GM19397 (cell line): ENCODE results near the gene JMJD6.
"Not testable (repeated sequence)": the region's sequence is repeated elsewhere in the genome, so short reads cannot be mapped to it uniquely, and the experiment has no call there.

Experiments used
- ATAC-seq: cut with Tn5 transposase; IDR thresholded peaks from one replicate; pipeline ENCODE4 v1.9.1; 2021; ENCODE audit warnings: mild to moderate bottlenecking, moderate library complexity; ENCODE audit not compliant: unreplicated experiment

JMJD6 gene

DNA sequence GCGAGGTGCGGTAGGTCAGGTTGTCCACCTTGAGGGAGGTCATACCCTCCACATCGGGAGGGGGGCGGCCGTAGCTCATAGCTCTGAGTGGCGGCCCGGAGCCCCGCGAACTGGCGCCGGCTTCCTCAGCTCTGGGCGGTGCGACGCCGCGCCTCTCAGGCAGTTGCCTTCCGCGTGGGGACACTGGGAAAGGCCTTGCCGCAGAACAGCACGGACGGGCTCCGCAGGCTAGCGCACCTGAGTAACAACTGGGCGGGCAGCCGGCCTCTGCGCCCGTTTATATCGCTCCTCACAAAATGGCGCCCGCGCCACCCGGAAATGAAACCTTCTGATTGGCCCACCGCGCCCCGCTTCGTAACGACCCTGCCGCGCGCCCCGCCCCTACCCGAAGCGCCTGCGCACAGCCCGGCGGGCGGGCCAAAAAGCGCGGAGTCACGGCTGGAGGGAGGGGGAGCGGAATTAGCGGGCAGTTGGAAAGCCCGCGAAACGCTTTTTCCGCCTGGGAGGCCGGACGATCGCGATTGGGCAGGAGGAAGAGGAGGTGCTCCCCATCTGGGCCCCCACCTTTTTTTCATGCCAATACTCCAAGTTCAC, 10.8 kb upstream of the JMJD6 start, which contains the start of gene SRSF2:
TSS of gene SRSF2 (minus strand) at position 250 of the 594 bp plus-strand sequence. CDS start at position 79, 171 bp downstream.
- peak; percentile 62 for ATAC-seq

DNA sequence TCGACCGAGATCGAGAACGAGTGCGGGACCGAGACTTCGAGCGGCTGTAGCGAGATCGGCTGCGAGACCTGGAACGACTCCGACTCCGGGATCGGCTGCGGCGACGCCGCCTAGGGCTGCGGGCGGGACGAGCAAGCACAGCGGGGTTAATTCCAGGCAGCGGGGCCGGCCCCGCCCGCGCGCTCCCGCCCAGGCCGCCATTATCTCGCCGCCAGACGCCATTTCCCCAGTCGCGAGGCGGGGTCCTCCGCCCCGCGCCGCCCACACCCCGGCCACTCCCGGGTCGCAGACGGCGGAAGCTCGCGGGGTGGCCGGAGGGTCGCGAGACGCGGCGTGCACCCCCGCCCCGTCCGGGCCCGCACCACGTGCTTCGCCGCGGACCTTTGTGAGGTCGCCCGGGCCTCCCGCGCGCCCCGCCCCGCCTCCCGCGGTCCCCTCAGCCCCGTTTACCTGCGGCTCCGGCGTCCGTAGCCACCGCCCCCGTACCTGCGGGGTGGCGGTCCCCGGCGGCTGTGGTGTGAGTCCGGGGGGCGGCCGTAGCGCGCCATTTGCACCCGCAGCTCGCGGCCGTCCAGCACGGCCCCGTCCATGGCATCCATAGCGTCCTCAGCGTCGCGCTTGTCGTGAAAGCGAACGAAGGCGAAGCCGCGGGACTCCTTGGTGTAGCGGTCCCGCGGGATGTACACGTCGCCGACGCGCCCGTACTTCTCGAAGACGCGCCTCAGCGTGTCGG, 10.1 kb upstream of the JMJD6 start:
- ATAC-seq, result peak; percentile 18

DNA sequence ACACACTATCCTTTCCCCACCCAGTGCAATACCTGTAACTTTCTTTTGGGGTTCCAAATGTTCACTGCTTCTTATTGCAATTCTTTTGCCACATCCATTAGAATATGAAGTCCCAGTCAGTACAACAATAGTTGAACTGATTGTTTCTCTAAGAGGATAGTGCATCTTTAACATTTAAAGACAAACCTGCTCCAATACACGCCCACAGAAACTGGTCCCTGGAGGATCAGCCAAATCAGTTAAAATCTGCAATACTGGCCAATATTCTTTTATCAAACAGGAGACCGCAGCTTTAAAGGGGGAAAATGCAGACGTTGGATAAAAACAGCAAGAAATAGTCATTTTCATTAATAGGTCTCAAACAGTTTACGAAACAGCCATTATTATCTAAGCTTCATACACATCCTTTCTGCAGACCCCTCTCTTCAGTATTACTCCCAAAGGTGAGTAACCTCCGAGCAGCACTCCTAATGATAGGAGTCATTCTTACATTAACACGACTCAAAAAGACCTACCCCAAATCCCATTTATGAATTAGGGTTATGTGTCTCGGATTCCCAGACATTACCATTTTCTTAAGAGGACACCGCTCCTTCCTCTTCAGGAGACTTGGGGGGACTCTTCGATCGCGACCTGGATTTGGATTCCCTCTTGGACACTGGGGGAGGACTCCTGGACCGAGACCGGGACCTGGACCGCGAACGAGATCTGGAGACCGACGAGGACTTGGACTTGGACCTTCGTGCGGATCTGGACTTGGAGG, 9.4 kb upstream of the JMJD6 start:
- ATAC-seq, result no peak

DNA sequence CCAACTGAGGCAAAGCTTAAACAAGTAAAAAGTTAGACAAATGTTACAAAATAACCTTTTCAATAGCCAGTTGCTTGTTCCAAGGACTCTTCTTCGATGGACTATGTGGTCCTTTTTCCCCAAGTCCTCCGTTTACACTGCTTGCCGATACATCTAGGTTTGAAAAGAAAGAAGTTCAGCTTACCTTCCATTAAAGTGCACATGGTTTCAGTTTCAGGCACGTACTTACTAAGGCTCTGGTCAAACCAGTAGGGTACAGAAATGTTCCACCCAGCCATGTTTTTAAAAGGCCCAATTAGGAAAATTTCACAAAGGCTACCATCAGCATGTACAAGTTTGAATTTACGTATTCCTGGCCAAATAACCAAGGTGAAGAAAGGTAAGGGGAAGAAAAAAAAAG, 8.6 kb upstream of the JMJD6 start:
- no peak for ATAC-seq

DNA sequence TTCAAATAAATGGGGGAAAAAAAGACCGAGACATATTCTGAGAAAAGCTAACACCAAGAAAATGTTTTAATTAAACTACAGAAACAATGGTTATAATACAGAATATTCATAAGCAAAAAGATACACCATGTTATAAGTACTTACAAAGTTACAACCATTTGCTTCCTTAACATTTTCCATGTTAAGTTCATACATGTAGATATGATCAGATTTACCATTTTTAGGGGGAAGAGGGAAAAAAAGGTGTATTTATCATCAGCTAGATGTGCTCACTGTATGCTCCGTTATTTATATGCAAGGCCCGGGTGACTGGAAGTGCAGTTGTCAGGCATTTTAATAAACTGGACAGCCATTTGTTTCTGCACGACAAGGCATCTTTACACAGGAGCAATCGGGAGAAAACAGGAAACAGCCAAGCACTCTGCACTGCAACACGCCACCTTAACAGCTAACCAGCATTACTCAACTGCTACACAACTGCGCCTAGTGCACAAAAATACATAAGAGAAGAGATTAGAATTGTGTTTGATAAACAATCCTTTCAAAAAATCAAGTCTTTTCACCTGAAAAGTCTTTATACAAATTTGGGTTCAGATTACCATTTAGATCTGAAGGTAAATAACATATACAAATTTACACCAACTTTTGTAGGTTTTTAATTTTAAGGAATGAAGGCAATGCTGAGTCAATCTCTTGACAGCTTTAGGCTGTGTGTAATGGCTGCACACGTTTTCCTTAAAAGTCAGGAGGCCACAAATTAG, 7.9 kb upstream of the JMJD6 start:
- no peak for ATAC-seq

DNA sequence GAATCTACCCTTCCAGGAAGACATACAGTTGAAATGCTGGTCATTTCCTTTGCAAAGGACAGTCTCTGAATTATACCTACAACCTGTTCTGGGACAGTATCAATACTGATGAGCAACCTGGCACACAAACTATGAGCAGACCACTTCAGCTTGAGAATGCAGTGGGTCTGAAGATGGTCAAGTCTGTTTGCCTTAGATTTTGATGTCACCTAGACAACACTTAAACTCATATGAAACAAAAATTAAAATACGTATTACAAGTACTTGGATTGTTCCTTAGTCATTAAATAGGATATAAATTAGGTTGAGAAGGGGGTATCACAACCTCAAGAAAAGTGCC, 7.2 kb upstream of the JMJD6 start:
- no peak for ATAC-seq

DNA sequence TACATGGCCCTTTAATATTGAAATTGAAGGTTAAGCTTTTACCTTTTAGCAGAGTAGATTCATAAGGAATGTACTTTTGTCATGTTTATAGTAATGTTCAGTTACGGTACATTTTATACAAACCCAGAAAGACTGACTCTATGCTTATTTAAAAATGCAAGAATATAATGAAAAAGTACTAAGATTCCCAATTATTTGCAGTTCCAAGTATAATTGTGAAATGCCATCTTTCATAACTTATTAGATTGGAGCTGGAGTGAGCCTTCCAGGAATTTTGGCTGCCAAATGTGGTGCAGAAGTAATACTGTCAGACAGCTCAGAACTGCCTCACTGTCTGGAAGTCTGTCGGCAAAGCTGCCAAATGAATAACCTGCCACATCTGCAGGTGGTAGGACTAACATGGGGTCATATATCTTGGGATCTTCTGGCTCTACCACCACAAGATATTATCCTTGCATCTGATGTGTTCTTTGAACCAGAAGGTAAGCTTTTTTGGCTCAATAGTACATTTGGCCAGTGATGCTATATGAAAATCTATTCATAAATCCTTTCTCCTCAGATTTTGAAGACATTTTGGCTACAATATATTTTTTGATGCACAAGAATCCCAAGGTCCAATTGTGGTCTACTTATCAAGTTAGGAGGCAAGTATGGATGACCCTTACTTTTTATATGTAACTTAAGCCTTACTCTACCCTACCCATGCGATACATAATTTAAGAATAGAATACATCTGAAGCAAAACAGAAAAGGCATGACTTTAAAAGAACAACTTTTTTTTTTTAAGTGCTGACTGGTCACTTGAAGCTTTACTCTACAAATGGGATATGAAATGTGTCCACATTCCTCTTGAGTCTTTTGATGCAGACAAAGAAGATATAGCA, 6.6 kb upstream of the JMJD6 start:
- no peak for ATAC-seq

DNA sequence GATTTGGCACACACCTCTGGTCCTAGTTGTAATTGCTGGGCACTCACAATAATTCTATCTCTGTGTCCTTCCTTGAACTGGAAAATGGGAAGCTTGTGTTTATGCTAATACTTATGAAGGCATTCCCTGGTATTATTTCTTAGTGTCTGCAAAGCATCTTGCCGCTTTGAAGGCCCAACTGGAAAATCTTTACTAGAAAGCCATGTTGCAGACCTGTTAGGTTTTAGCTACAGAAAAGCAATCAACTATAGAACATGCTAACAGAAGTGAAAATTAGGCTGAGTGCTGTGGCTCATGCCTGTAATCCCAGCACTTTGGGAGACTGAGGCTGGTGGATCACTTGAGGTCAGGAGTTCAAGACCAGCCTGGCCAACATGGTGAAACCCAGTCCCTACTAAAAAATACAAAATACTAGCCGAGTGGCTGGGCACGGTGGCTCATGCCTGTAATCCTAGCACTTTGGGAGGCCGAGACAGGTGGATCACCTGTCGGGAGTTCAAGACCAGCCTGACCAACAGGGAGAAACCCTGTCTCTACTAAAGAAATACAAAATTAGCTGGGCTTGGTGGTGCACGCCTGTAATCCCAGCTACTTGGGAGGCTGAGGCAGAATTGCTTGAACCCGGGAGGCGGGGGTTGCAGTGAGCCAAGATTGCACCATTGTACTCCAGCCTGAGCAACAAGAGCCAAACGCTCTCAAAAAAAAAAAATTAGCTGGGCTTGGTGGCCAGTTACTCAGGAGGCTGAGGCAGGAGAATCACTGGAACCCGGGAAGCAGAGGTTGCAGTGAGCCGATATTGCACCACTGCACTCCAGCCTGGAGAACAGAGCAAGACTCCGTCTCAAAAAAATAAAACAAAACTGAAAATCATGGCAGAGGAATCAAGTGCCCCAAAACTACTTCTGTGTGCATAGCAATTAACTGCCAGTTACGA, 5.7 kb upstream of the JMJD6 start:
- not testable (repeated sequence) for ATAC-seq

DNA sequence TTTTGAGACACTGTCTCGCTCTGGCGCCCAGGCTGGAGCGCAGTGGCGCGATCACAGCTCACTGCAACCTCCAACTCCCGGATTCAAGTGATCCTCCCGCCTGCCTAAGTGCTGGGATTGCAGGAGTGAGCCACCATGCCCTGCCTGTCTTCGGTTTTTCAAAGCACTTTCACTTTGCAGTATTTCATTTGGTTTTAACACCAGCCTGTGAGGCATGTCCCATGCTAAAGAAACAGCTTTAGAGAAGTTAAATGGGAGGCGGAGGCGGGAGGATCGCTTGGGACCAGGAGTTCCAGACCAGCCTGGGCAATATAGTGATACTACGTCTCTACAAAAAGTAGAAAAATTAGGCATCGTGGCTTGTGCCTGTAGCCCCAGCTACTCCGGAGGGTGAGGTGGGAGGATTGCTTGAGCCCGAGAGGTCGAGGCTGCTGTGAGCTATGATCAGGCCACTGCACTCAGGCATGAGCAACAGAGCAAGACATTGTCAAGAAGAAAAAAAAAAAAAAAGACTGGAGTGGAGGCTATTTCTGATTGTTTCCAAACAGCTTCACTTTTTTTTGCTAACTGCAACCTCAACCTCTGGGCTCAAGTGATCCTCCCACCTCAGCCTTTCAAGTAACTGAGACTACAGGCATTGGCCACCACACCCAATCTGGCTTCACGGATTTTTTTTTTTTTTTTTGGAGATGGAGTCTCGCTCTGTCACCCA, 1.5 kb upstream of the JMJD6 start:
- ATAC-seq, result no peak

DNA sequence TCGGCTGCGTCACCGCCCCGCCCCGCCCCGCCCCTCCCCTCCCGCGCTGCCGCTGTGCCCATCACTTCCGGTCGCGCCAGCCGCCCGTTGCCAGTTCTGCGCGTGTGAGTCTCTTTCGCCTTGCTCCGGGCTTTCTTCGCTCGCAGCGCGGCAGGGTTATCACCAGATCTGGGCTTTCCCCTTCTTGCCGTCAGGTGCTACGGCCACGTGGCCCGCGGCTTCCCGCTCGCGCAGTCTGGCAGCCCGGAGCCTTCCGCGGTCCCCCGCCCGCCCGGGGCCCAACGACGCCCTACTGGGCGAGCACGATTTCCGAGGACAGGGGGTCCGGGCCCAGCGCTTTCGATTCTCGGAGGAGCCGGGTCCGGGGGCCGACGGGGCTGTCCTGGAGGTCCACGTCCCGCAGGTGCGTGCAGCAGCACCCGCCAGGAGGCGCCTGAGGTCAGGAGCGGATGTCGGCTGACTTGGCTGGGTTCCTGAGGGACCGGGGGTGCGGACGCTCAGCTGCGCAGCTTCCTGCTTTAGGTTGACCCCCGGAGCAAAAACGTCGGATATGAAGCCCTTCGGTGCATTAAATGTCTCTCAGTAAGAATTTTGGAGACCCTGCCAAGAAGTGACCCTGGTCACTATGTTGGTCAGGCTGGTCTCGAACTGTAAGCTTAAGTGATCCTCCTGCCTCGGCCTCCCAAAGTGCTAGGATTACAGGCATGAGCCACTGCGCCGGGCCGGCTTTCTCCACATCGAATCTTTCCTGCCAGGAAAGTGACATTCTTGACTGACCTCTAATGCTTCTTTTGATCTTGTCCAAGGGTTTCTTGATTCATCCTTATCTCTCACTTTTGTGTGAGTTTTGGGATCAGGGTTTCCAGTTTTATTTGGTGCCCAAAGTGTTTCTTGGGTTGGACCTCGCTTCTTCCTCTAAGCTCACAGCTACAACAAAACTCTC, 641 bp upstream of the JMJD6 start, which contains the start of gene METTL23:
TSS of gene METTL23 (plus strand) at position 64 of the 943 bp plus-strand sequence. CDS start 2,872 bp downstream, outside the sequence.
- peak; percentile 51 for ATAC-seq

DNA sequence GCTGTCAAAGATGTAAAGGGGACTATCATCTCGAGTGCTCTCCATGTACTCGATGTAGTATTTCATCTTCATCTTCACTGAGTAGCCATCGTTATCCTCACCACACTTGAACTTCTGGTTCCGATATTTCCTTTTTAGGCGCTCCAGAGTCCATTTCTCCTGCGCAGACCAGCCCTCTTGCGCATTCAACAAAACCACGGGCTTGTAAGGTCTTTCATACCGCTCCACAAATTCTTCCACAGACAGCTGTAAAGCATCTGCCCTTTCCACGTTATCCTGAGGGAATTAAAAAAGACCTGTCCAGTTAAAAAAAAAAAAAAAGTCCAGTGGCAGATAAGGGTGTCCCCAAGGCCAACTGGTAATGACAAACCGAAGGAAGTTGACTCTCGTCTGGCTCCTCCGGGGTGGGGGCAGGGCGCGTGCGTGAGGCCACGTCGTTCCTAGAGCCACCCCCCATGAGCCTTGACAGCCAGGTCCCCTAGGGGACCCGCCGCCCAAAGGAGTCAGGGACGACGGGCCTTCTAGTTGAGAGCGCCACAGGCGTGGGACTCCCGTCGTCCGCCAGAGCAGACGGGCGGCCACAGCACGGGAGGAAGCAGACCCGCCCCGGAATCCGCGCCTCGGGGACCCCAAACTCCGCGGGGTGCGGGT, 701 bp downstream of the JMJD6 start:
- peak; percentile 14 for ATAC-seq

DNA sequence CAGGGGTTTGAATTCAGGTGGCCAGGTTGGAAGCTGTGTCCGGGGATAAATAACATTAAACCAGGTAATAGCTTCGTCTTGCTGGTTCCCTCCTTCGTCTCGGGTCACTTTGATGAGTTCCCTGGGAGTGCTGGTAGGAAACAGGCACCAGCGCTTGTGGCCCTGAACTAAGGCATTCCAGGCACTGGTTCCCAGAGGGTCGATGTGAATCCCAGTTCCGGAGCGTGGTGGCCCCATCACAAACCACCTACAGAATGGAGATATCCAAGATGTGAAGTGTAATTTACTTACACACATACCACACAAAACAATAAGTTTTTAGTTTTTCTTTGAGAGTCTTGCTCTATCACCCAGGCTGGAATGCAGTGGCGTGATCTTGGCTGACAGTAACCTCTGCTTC, 2.6 kb downstream of the JMJD6 start:
- ATAC-seq, result no peak

DNA sequence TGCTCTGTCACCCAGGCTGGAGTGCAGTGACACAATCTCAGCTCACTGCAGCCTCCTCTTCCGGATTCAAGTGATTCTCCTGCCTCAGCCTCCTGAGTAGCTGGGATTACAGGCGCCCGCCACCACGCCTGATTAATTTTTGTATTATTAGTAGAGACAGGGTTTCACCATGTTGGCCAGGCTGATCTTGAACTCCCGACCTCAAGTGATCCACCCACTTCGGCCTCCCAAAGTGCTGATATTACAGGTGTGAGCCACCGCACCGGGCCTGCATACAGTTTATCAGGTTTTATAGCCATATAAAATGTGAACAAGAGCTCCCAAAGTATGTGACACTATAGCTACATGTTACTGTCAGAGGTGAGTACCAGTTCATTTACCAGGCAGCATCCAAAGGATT, 3.4 kb downstream of the JMJD6 start:
- ATAC-seq, result not testable (repeated sequence)

DNA sequence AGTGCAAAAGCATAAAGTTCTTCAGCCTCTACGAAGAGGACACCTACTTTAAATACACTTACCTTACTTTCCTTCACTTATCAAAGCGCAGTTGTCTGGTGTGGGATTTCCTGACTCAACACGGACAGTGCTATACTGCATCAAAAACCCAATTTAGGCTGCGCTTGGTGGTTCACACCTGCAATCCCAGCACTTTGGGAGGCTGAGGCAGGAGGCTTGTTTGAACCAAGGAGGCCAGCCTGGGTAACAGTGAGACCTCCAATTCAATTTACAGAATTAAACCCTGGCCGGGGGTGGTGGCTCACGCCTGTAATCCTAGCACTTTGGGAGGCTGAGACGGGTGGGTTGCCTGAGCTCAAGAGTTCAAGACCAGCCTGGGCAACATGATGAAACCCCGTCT, 4.1 kb downstream of the JMJD6 start:
- ATAC-seq, result no peak

DNA sequence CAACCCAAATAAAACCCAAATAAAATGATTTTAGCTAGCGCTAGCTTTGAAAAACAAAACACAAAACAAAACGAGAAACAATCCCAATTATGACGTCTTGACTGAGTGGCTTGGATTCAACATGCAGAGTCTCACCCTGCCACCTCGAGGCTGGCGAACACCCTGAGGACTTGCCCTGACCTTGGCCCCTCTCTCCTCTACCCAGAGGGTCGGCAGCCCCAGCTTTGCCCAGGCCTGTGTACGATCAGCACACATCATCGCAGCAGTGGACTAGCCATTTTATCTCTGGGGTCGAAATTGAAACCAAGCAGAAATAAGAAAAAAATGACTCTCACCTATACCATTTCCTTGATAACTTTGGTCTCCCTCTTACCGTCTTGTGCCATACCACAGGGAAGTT, 4.9 kb downstream of the JMJD6 start:
- ATAC-seq, result no peak

DNA sequence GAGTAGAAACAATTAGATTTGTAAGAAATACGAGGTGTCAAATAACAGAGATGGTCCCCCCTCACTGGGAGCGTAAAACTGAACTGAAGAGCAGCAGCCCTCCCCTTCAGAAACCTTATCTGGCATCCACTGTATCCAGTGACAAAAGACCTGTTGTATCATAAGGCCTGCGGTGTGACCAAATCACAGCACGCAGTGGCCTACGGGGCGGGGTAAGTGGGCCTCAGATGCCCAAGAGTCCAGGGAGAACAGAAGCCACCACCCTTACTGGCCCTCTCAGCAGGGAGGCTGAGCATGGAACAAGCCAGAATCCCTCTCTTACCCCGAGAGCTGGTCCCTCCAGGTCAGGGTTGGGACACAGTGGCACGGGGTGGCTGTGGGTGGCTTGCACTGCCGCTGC, 5.5 kb downstream of the JMJD6 start:
- ATAC-seq, result no peak

DNA sequence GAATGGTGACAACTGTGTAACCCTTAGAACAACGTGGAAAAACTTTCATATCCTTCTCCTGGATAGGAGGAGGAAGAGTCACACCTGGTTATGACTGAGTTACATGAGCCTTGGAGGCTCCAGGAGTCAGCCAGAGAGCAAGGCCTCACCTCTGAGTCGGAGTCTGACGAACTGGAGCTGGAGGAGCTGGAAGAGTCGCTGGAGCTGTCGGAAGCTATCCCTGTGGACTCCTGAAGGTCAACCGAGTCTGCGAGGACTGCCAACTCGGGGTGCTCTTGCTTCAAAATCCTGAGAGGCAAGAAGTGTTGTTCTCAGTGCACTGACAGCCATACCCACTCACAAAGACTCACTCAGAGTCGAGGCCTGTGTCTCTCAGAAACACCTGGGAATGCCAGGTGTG, 6.2 kb downstream of the JMJD6 start:
- ATAC-seq, result no peak
